Esophagus squamous epithelium (tissue), 5 donors: Measurements from ENCODE around the gene CALN1. TPM values are rescaled to one million over a fixed set of nuclear protein-coding genes. Genes with fewer than 3 reads are reported as not detected.

ENCODE experiments used
- DNase-seq: peaks from one replicate; lab custom pipeline; 2025; lab: John Stamatoyannopoulos, UW
- H3K27ac ChIP-seq, 4 donors: fragments of 200-600 bp; sonication (generic); one replicate each; pipeline ENCODE4 v1.5.1; 2016 to 2019; ENCODE audit warnings: mild to moderate bottlenecking in 1 of 4
- H3K27me3 ChIP-seq, 4 donors: fragments of 200-600 bp; sonication (generic); 1 replicate in 3 of 4; 2 replicates in 1 of 4; pipeline versions ENCODE4 v1.5.1 to v1.6.0; 2017 to 2021; ENCODE audit warnings: antibody characterized with exemption in 1 of 4
- H3K36me3 ChIP-seq, 3 donors: fragments of 200-600 bp; sonication (generic); one replicate each; pipeline ENCODE4 v1.5.1; 2016 to 2019
- H3K4me1 ChIP-seq, 3 donors: fragments of 200-600 bp; sonication (generic); one replicate each; pipeline ENCODE4 v1.5.1; 2017 to 2019
- H3K4me3 ChIP-seq, 4 donors: fragments of 200-600 bp; sonication (generic); 1 replicate in 3 of 4; 2 replicates in 1 of 4; pipeline ENCODE4 v1.5.1; 2016 to 2019; ENCODE audit warnings: mild to moderate bottlenecking in 2 of 4, moderate library complexity in 1 of 4
- H3K9me3 ChIP-seq, 3 donors: fragments of 200-600 bp; sonication (generic); one replicate each; pipeline ENCODE4 v1.5.1; 2016 to 2019
- CTCF ChIP-seq, 6 experiments: fragments of 450-650 bp in 4 of 6; fragments of 200-600 bp in 2 of 6; sonication (generic) in 2 of 6; IDR thresholded peaks; one replicate each; pipeline ENCODE4 v1.5.1; 2016 to 2019; ENCODE audit warnings: antibody characterized with exemption in 6 of 6, mild to moderate bottlenecking in 4 of 6, moderate library complexity in 4 of 6
- POLR2A ChIP-seq, 4 donors: fragments of 450-650 bp; IDR thresholded peaks; one replicate each; pipeline ENCODE4 v1.6.1; 2017; ENCODE audit warnings: antibody characterized with exemption in 4 of 4, mild to moderate bottlenecking in 4 of 4, moderate library complexity in 3 of 4
- WGBS, 2 donors: methylation state at CpG; one replicate each; pipeline ENCODE4 v1.1.5; 2018; 5-methylcytosine and 5-hydroxymethylcytosine counted together
- intact Hi-C: fragments of 100-400 bp; cut with DNase I; formaldehyde crosslinking; loops from one replicate; pipeline ENCODE4 v1.15.0; 2022
- total RNA-seq, 4 donors: library from RNA; depleted of rRNA; stranded (reverse); fragments of >200 nt; gene quantifications; one replicate each; pipeline ENCODE4 v1.1.0, GENCODE V29; 2016
- donor health status: DM: yes; HTN: yes; CAD: no.

The CALN1 gene
- total RNA-seq, 4 donors from 2014 or later, result 0.83 TPM; not detected in 3

- H3K9me3 ChIP-seq, result no peaks in the 10 kb centered on the region
- H3K4me3 ChIP-seq, result no peak overlapping the region
- H3K27me3 ChIP-seq, result no peaks in the 10 kb centered on the region
- intact Hi-C loops, result no loop called here
- 67 to 83% methylated on average over 7 of the region's 7 CpGs for WGBS, 2 donors
- no peaks in the 10 kb centered on the region for H3K36me3 ChIP-seq
- DNase-seq, result no peak
- no peak overlapping the region for H3K27ac ChIP-seq
- H3K4me1 ChIP-seq, result no peaks in the 10 kb centered on the region
- no peak for TF ChIP-seq CTCF (IDR thresholded peaks at IDR 0.05)
- TF ChIP-seq POLR2A (IDR thresholded peaks at IDR 0.05), result no peak
These were observed 18.4 kb upstream of the CALN1 start for GRCh38 chr7:72430531-72430930.

GRCh38 chr7:72429316-72429715, 17.2 kb upstream of the CALN1 start:
- no peak for DNase-seq
- Histone ChIP-seq H3K4me1 (no peaks in the 10 kb centered on the region), H3K27ac (no peak overlapping the region), H3K36me3 (no peaks in the 10 kb centered on the region), H3K4me3 (no peak overlapping the region), H3K27me3 (no peaks in the 10 kb centered on the region), H3K9me3 (no peaks in the 10 kb centered on the region)
- intact Hi-C loops, result no loop called here
- 58 to 60% methylated on average over 5 of the region's 5 CpGs for WGBS, 2 donors
- TF ChIP-seq CTCF (IDR thresholded peaks at IDR 0.05), result no peak
- no peak for TF ChIP-seq POLR2A (IDR thresholded peaks at IDR 0.05)

DNA sequence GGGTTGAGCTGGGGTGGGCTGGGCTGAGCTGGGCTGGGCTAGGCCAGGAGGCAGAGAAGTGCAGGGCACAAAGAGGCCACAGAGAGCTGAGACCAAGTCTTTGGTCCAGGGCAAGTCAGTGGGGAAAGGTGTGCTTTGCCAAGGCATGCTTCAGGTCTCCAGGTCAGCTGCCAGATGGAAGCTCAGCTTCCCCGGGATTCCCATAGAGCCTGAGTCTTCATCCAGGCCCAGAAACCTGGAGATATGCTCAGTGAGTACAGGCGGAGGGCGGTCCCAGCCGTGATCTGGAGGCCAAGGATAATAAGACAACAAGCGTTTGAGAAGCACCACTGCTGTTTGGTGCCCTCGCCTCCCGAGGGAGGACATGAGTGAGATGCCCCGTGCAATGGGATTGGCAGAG, 4.7 kb upstream of the CALN1 start:
- Histone ChIP-seq H3K4me3 (no peak overlapping the region), H3K4me1 (no peaks in the 10 kb centered on the region), H3K9me3 (no peaks in the 10 kb centered on the region), H3K27me3 (no peaks in the 10 kb centered on the region), H3K27ac (no peak overlapping the region), H3K36me3 (no peaks in the 10 kb centered on the region)
- TF ChIP-seq POLR2A (IDR thresholded peaks at IDR 0.05) (no peak), CTCF (IDR thresholded peaks at IDR 0.05) (no peak)
- intact Hi-C loops, result no loop called here
- DNase-seq, result no peak
- WGBS, 2 donors, result 75 to 90% methylated on average over 4 to 5 of the region's 8 CpGs

DNA sequence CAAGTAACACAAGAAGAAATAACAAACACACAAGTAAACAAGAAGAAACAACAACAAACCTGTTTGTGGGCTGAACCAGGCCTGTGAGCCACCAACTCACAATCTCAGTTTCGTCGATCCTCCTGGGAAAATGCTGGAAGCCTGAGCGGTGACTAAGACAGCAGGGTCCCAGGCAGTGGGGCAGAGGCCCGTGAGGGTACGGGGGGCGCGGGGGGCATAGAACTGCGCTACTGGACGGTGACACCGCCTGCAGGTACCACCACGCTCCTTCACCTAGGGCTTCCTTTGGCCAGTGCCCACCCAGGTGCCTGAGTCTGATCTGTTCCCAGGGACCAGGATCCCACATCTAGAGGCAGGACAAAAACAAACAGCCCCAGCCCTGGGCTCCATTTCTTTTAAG, 3.4 kb upstream of the CALN1 start:
- Histone ChIP-seq H3K4me3 (no peak overlapping the region), H3K36me3 (no peaks in the 10 kb centered on the region), H3K27ac (no peak overlapping the region), H3K4me1 (no peaks in the 10 kb centered on the region), H3K27me3 (no peaks in the 10 kb centered on the region), H3K9me3 (no peaks in the 10 kb centered on the region)
- TF ChIP-seq POLR2A (IDR thresholded peaks at IDR 0.05) (no peak), CTCF (IDR thresholded peaks at IDR 0.05) (no peak)
- intact Hi-C loops, result no loop called here
- 84 to 93% methylated on average over 7 to 10 of the region's 11 CpGs for WGBS, 2 donors
- DNase-seq, result no peak

- WGBS, 2 donors, result 70 to 90% methylated on average over 5 to 9 of the region's 9 CpGs
- TF ChIP-seq CTCF (IDR thresholded peaks at IDR 0.05), result no peak
- no peak for TF ChIP-seq POLR2A (IDR thresholded peaks at IDR 0.05)
- H3K36me3 ChIP-seq, result no peaks in the 10 kb centered on the region
- H3K27ac ChIP-seq, result no peak overlapping the region
- H3K27me3 ChIP-seq, result no peaks in the 10 kb centered on the region
- no peak for DNase-seq
- no peak overlapping the region for H3K4me3 ChIP-seq
- intact Hi-C loops, result no loop called here
- no peaks in the 10 kb centered on the region for H3K4me1 ChIP-seq
- no peaks in the 10 kb centered on the region for H3K9me3 ChIP-seq
These were observed 1.7 kb upstream of the CALN1 start for GRCh38 chr7:72413886-72414285.
